Activated naive CD4-positive, alpha-beta T cell treated with anti-CD3 and anti-CD28 coated beads for 36 hours (primary cell): ENCODE results near the gene HASPIN. TPM values are rescaled to one million over a fixed set of nuclear protein-coding genes. Genes with fewer than 3 reads are reported as not detected.

Experiments
- CTCF ChIA-PET: fragments of 350-600 bp; sonication (Branson Sonifier 250); formaldehyde crosslinking; loops from one replicate; lab custom pipeline; 2021; ENCODE audit warnings: antibody characterized with exemption; lab: Charles Lee
- DNase-seq: peaks from one replicate; pipeline ENCODE4 v3.0.0-alpha.2; 2020
- H3K27ac Mint-ChIP-seq: one replicate; pipeline ENCODE4 v1.8.0; 2021; ENCODE audit warnings: mild to moderate bottlenecking, mixed read lengths
- H3K27me3 Mint-ChIP-seq: one replicate; pipeline ENCODE4 v1.8.0; 2021; ENCODE audit warnings: low read depth, mixed read lengths
- H3K36me3 Mint-ChIP-seq: one replicate; pipeline ENCODE4 v1.8.0; 2021; ENCODE audit warnings: low read depth, mixed read lengths
- H3K4me1 Mint-ChIP-seq: one replicate; pipeline ENCODE4 v1.8.0; 2021; ENCODE audit warnings: low read depth, mixed read lengths
- H3K4me3 Mint-ChIP-seq: one replicate; pipeline ENCODE4 v1.8.0; 2021; ENCODE audit warnings: mild to moderate bottlenecking, moderate library complexity, mixed read lengths
- H3K9me3 Mint-ChIP-seq: one replicate; pipeline ENCODE4 v1.8.0; 2021; ENCODE audit warnings: mixed read lengths
- intact Hi-C: fragments of 100-400 bp; cut with micrococcal nuclease; formaldehyde crosslinking; loops from one replicate; pipeline ENCODE4 v1.15.1; 2023
- total RNA-seq, 2 experiments: library from RNA; stranded (reverse); gene quantifications; one replicate each; pipeline ENCODE4 v1.2.3, GENCODE V29; 2021

The HASPIN gene
- total RNA-seq, 2 experiments from 2014 or later: 20.5 to 21.8 TPM

DNA sequence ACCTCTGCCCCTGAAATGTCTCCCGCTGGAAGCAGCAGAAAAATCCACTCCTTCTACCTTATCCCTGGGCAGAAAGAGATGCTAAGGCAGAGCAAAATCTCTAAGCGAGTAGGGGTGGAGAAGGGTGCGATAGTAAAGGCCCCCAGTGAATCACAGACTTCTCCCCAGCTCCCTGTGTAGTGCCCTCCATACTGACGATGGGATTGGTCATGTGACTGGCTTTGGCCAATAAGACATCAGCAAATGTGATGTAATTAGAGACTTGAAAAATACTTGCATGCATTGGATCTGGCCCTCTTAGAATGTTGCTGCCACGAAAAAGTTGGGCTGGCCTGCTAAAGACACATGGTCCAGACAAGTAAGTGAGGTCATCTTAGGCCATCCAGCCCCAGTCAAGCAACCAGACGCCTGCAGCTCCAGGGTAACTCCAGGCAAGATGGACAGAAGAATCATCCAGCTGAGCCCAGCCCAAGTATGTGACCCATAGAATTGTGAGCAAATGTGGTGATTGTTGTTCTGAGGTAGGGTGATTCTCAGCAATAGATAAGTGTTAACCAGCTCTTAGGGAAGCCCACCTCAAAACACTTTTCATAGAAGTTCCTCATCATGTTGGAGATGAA is 36.0 kb downstream of the HASPIN start:
- intact Hi-C loops: no loop called here
- H3K4me1 Mint-ChIP-seq: peaks cover 17% of the 10 kb centered on the region

DNA sequence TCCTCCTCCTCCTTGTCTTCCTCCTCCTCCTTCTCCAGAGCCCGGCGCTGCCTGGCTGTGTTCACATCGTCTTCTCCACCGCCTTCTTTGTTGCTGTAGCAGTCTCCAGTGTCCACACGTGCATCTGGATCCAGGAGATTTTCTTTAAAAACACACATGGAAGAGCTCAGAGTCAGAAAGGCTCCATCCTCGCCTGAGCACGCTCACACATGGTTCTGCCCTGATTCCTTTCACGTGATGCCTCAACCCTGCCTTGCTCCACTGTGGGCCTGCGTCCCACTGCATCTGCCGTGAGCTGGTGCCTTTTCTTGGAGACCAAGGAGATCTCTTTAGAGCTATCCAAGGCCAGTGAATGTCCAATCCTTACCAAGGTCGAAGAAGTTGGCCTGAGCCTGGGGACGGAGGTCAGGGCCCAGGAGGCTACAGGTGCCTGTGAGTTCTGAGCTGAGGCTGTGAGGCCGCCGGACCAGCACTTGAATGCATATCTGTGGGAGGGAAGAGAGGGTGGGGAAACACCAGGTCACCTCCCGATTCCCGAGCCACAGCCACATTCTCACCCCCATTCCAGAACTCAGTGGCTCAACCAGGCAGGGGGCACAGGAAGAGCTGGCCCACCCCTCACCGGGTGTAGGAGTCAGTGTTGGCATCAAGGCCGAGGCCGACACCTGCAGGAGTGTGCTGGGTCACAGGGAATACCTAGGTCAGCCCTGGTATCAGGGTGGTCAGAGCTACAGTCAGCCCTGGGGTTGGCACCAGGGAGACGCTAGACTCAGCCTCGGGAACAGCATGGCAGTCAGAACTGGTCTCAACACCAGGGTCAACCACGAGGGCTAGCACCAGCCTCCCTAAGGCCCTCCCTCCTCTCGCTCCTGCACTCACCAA is 37.6 kb downstream of the HASPIN start:
- no peak overlapping the region for H3K27ac Mint-ChIP-seq
- no peak for DNase-seq
- intact Hi-C loops: no loop called here
- H3K9me3 Mint-ChIP-seq: peaks cover 6% of the 10 kb centered on the region
- H3K27me3 Mint-ChIP-seq: no peaks in the 10 kb centered on the region
- H3K36me3 Mint-ChIP-seq: no peaks in the 10 kb centered on the region
- no peak overlapping the region for H3K4me3 Mint-ChIP-seq
- H3K4me1 Mint-ChIP-seq: peaks cover 29% of the 10 kb centered on the region
- CTCF ChIA-PET: interaction anchor here (0.6 to 2.4 kb wide), 5 partner anchors 8 to 141 kb away, joined by 3 to 11 read pairs (median 3); no protein-coding TSS in a partner anchor

More for the DNA sequence above, 36.0 kb downstream of the HASPIN start:
- Mint-ChIP-seq H3K27me3 (no peaks in the 10 kb centered on the region), H3K27ac (no peak overlapping the region), H3K9me3 (peaks cover 6% of the 10 kb centered on the region), H3K4me3 (no peak overlapping the region), H3K36me3 (no peaks in the 10 kb centered on the region)
- CTCF ChIA-PET: interaction anchor here (1.0 to 2.4 kb wide), 3 partner anchors 12 to 67 kb away, joined by 3 to 11 read pairs (median 6); no protein-coding TSS in a partner anchor
- DNase-seq: no peak

DNA sequence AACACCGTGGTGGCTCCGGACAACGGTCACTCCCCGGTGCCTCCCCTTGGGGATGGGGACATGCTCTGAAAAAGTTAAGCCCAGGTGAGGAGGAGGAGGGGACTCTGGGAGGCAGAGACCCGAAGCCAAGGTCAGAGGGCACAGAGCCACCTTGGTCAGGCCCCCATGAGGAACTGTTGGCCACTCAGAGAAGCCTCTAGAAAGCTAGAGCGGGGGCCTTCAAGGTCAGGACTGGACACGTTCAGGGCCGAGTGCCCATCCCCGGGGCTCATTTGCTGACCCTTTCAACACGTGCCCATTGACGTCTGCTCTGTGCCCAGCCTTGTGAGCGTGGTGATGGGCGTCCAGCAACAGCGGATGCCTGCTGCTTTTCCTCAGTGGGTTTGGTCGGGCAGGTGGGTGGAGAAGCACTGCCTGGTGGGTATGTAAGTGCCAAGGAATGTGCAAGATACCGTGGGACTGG is 38.2 kb downstream of the HASPIN start:
- Mint-ChIP-seq H3K36me3 (no peaks in the 10 kb centered on the region), H3K4me3 (no peak overlapping the region), H3K4me1 (peaks cover 34% of the 10 kb centered on the region), H3K27ac (no peak overlapping the region), H3K9me3 (peaks cover 8% of the 10 kb centered on the region), H3K27me3 (no peaks in the 10 kb centered on the region)
- intact Hi-C loops: loop anchor here (2.0 kb wide), 1 partner anchor 29 kb away; no protein-coding TSS in a partner anchor
- CTCF ChIA-PET: interaction anchor here (0.6 to 2.4 kb wide), 3 partner anchors 24 to 47 kb away, joined by 3 to 11 read pairs (median 3); no protein-coding TSS in a partner anchor
- DNase-seq: no peak

DNA sequence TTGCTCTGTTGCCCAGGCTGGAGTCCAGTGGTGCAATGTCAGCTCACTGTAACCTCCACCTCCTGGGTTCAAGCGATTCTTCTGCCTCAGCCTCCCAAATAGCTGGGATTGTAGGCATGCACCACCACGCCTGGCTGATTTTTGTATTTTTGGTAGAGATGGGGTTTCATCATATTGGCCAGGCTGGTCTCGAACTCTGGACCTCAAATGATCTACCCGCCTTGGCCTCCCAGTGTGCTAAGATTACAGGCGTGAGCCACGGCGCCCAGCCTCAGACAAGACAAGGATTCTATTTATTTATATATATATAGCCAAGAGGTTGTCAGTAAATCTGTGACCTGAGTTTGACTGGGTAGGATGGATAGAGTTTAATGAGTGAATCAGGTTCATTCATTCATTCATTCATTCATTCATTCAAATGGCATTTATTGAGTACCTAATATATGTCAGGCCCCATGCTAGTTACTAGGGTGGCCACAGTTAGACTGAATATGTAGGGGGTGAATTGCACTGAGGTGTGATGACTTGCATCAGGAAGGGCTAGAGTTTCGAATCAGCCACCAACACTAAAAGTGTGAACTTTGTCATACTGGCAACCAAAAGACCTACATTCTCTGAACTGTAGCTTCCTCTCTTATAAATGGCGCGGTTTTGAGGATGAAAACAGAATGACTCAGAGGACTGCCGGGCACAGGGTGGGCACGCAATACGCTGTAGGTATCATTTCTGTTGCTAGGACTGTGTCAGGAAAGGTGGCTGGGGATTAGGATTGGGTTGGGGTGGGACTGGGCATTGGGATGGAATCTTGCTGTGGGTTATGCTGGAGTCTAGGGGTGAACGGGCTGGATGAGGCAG is 39.4 kb downstream of the HASPIN start:
- Mint-ChIP-seq H3K4me3 (no peak overlapping the region), H3K27me3 (no peaks in the 10 kb centered on the region), H3K27ac (peak overlapping the region; percentile 42), H3K4me1 (peaks cover 34% of the 10 kb centered on the region), H3K9me3 (peaks cover 9% of the 10 kb centered on the region), H3K36me3 (no peaks in the 10 kb centered on the region)
- peak; percentile 60 for DNase-seq
- CTCF ChIA-PET: interaction anchor here (0.6 to 1.3 kb wide), 2 partner anchors 26 to 48 kb away, joined by 3 to 4 read pairs; no protein-coding TSS in a partner anchor
- intact Hi-C loops: loop anchor here (1.0 to 2.0 kb wide), 2 partner anchors 26 to 28 kb away; no protein-coding TSS in a partner anchor

DNA sequence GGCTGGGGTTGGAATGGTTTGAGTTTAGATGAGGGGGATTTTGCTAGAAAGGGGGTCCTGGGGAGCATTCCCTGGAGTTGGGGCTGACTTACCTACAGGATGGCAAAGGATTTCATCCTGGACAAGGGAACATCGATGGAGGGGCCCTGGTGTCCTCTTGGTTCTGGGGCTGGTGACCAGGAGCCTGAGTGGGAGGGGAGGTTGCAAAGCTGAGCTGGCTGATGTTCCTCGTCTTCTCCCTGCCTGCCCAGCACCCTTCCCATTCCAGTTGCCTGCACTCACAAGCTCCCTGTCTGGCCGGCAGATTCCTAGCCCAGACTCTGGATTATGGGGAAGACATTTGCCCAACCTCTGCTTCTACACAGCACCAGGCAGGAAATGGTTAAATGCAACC is 40.1 kb downstream of the HASPIN start:
- intact Hi-C loops: loop anchor here (1.0 to 2.0 kb wide), 2 partner anchors 26 to 27 kb away; no protein-coding TSS in a partner anchor
- peak overlapping the region; percentile 42 for H3K27ac Mint-ChIP-seq
- peaks cover 34% of the 10 kb centered on the region for H3K4me1 Mint-ChIP-seq
- no peaks in the 10 kb centered on the region for H3K27me3 Mint-ChIP-seq
- H3K9me3 Mint-ChIP-seq: peaks cover 9% of the 10 kb centered on the region
- no peak overlapping the region for H3K4me3 Mint-ChIP-seq
- CTCF ChIA-PET: interaction anchor here (1.3 to 1.4 kb wide), 2 partner anchors 26 to 82 kb away, joined by 3 to 4 read pairs; partner anchors contain the start of gene NCBP3
- no peaks in the 10 kb centered on the region for H3K36me3 Mint-ChIP-seq
- no peak for DNase-seq

DNA sequence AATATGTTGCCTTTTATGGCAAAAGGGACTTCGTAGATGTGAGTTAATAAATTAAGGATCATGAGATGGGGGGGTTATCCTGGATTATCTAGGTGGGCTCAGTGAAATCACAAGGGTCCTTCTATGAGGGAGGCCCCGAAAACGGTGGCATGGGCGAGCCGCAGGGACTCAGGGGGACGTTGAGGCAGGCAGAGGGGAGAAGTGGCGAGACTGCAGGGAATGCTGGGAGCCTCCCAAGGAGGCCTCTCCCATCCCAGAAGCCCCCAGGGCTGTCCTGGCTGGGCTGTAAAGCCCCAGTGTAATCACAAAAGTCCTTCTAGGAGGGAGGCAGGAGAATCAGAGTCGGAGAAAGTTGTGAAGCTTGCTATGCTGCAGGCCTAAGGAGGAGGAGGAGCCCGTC is 42.3 kb downstream of the HASPIN start:
- CTCF ChIA-PET: interaction anchor here (0.7 to 1.2 kb wide), 2 partner anchors 28 to 99 kb away, joined by 3 to 5 read pairs; no protein-coding TSS in a partner anchor
- Mint-ChIP-seq H3K9me3 (peaks cover 3% of the 10 kb centered on the region), H3K36me3 (no peaks in the 10 kb centered on the region), H3K4me1 (peaks cover 42% of the 10 kb centered on the region), H3K27ac (peak overlapping the region; percentile 83), H3K4me3 (peak overlapping the region; percentile 28), H3K27me3 (no peaks in the 10 kb centered on the region)
- intact Hi-C loops: no loop called here
- DNase-seq: no peak

DNA sequence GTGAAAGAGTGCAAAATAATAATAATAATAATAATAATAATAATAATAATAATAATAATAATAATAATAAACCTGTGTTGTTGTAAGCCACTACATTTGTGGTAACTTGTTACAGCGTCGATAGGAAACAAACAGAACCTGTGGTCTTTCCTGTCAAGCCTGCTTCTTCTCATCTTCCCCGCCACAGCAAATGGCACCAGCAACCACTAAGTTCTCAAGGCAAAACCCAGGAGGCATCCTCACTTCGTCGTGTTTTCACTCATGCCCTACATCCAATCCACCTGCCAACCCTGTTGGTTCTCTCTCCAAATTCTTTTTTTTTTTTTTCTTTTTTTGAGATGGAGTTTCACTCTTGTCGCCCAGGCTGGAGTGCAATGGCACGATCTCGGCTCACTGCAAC is 43.1 kb downstream of the HASPIN start:
- H3K4me3 Mint-ChIP-seq: no peak overlapping the region
- DNase-seq: no peak
- H3K27ac Mint-ChIP-seq: no peak overlapping the region
- CTCF ChIA-PET: interaction anchor here (0.7 to 1.4 kb wide), 3 partner anchors 29 to 98 kb away, joined by 3 to 5 read pairs (median 3); no protein-coding TSS in a partner anchor
- H3K4me1 Mint-ChIP-seq: peaks cover 45% of the 10 kb centered on the region
- intact Hi-C loops: no loop called here
- H3K27me3 Mint-ChIP-seq: no peaks in the 10 kb centered on the region
- peaks cover 3% of the 10 kb centered on the region for H3K9me3 Mint-ChIP-seq
- no peaks in the 10 kb centered on the region for H3K36me3 Mint-ChIP-seq

DNA sequence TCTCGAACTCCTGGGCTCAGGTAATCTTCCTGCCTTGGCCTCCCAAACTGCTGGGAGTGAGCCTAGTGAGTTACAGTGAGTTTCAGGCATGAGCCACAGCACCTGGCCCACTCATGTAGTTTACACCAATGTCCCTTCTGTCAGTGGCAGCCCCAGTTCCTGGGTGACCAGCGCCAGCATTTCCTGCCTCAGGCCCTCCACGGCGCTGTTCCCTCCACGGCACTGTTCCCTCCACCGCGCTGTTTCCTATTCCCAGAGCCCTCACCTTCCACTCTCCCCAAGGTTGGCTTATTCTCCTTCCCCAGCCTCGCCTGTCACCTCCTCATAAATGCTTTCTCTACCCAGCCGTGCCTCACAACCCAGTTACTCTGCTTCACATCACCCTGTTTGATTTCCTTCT is 44.6 kb downstream of the HASPIN start:
- H3K9me3 Mint-ChIP-seq: peaks cover 3% of the 10 kb centered on the region
- no peaks in the 10 kb centered on the region for H3K27me3 Mint-ChIP-seq
- H3K4me1 Mint-ChIP-seq: peaks cover 46% of the 10 kb centered on the region
- H3K36me3 Mint-ChIP-seq: no peaks in the 10 kb centered on the region
- H3K4me3 Mint-ChIP-seq: no peak overlapping the region
- DNase-seq: no peak
- CTCF ChIA-PET: interaction anchor here (1.3 kb wide), 1 partner anchor 30 kb away, joined by 3 read pairs; no protein-coding TSS in a partner anchor
- no peak overlapping the region for H3K27ac Mint-ChIP-seq
- intact Hi-C loops: no loop called here

DNA sequence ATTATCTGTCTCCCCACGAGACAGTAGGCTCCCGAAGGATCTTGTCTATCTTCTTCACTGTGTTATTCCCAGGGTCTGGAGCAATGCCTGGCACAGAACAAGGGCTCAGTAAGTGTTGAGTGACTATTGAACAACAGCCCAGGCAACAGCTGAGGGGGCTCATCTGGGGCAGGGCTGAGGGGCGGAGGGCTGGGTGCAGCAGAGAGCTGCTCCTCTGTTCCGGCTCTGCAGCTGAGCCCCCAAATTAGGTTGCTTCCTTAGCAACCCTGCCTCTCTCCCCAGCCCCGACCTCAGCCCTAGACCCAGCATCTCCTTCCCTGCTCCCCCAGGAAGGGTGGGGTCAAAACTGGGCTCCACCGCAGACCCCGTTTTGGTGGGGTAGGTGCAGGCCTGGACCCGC is 45.1 kb downstream of the HASPIN start:
- CTCF ChIA-PET: no interaction called here
- Mint-ChIP-seq H3K27ac (no peak overlapping the region), H3K9me3 (peaks cover 3% of the 10 kb centered on the region), H3K4me3 (no peak overlapping the region), H3K27me3 (no peaks in the 10 kb centered on the region), H3K36me3 (no peaks in the 10 kb centered on the region), H3K4me1 (peaks cover 41% of the 10 kb centered on the region)
- intact Hi-C loops: no loop called here
- DNase-seq: no peak

DNA sequence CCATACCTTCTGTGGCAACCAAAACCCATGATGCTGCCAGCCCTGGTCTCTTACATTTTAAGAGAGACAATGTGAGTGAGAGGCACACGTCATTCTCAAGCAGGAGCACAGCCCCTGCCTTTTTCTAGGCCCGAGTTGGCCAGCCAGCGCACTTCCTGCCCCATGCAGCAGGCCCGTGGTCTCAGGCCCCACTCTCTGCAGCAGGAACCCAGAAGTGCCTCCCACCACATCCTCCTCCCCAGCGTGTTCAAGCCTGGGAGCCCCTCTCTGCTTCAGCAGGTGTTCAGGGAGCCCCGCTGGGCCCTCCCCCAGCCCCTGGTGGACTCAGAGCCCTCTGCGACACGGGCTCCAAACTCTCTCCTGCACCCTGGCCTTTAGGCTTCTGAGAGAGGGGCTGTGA is 46.8 kb downstream of the HASPIN start:
- intact Hi-C loops: no loop called here
- no peak for DNase-seq
- CTCF ChIA-PET: interaction anchor here (0.9 to 2.1 kb wide), 2 partner anchors 32 to 33 kb away, joined by 8 to 9 read pairs; no protein-coding TSS in a partner anchor
- Mint-ChIP-seq H3K4me3 (no peak overlapping the region), H3K36me3 (no peaks in the 10 kb centered on the region), H3K27me3 (no peaks in the 10 kb centered on the region), H3K9me3 (peaks cover 3% of the 10 kb centered on the region), H3K27ac (no peak overlapping the region), H3K4me1 (peaks cover 28% of the 10 kb centered on the region)

DNA sequence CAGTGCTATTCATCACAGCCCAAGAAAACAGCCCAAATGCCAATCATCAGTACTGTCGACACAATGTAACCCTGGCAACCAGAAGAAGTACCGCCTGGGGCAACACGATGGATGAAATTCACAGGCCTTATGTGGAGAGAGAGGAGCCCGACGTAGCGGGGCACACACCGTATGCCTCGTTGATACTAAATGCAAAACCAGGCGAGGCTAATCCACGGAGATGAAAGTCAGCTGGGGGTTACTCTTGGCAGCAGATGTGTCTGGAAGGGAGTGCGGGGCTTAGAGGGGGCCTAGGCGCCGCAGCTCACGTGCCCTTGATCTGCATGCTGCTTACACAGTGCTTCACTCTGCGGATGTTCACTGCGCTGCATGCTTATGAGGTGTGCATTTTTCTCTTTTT is 47.4 kb downstream of the HASPIN start:
- Mint-ChIP-seq H3K9me3 (peaks cover 3% of the 10 kb centered on the region), H3K4me1 (peaks cover 21% of the 10 kb centered on the region), H3K36me3 (no peaks in the 10 kb centered on the region), H3K27me3 (no peaks in the 10 kb centered on the region), H3K4me3 (no peak overlapping the region), H3K27ac (no peak overlapping the region)
- CTCF ChIA-PET: interaction anchor here (1.9 to 2.1 kb wide), 2 partner anchors 11 to 32 kb away, joined by 6 to 8 read pairs; no protein-coding TSS in a partner anchor
- no peak for DNase-seq
- intact Hi-C loops: no loop called here
